ENCODE data around the gene CDC20. TPM values are rescaled to one million over a fixed set of nuclear protein-coding genes. Genes with fewer than 3 reads are reported as not detected.

The CDC20 gene
- total and polyA plus RNA-seq, 2 donors = 14.1 to 68.1 TPM

DNA sequence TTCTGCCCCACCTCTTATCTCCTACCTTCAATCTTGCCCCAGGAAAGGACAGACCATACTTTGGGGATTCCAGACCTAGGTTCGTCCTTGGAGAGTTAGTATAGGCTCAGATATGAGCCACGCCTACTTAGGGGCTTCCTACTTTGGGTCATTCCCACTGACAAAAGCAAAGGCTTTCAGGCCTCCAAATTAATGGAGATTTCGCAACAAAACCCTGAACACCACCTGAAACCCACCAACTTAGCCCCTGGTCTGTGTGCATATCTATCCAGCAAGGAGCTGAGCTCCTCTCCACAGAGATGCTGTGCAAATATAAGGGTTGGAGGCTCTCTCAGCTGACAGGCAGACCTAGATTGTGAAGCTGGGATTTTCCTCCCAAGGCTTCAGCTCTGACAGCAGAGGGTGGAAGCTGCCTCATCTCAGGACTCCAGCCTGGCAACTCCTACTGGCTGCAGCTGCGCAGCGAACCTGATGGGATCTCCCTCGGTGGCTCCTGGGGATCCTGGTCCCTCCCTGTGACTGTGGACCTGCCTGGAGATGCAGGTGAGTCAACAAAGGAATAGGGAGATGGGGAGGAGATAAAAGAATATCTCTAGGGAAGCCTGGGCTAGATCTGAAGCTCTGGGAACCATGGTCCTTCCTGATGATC, 19.1 kb upstream of the CDC20 start:
- Histone ChIP-seq H3K4me3 (ENCODE audit: low read length in 2 of 2) (no peak overlapping the region), H3K9me3 (ENCODE audit: control insufficient read depth in 2 of 2, insufficient read depth in 1 of 2, low read length in 1 of 2) (no peaks in the 10 kb centered on the region), H3K36me3 (ENCODE audit: control insufficient read depth in 2 of 2, insufficient read depth in 2 of 2, low read length in 1 of 2) (no peaks in the 10 kb centered on the region), H3K4me1 (ENCODE audit: control insufficient read depth in 2 of 2, insufficient read depth in 2 of 2, low read length in 2 of 2) (no peaks in the 10 kb centered on the region), H3K27ac (ENCODE audit: low read depth in 1 of 2, low read length in 1 of 2) (no peak overlapping the region), H3K27me3 (ENCODE audit: control insufficient read depth in 2 of 2, insufficient read depth in 1 of 2, low read length in 1 of 2) (no peaks in the 10 kb centered on the region)
- WGBS = 96% methylated on average over 6 of the region's 6 CpGs
- no peak for DNase-seq (ENCODE audit: low read depth in 6 of 9, low spot score in 9 of 9)

DNA sequence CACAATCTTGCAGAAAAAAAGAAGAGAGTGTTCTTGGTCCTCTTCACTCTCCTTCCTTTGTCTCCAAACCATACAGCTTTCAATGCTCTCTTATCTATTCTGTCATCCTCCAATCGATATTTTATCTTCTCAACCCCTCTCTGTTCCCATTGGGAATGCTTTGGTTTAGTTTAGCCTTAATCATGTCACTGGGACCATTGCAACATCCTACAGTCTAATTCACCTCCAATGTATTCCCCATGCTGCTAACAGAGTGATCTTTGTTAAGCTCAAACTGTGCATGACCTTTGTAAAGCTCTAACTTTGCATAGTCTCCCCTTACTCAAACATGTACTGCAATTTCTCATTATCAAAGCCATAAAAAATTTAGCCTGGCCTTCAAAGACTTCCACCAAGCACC, 18.2 kb upstream of the CDC20 start:
- H3K27me3 ChIP-seq (ENCODE audit: control insufficient read depth in 2 of 2, insufficient read depth in 1 of 2, low read length in 1 of 2) = no peaks in the 10 kb centered on the region
- H3K4me3 ChIP-seq (ENCODE audit: low read length in 2 of 2) = no peak overlapping the region
- no peak overlapping the region for H3K27ac ChIP-seq (ENCODE audit: low read depth in 1 of 2, low read length in 1 of 2)
- H3K9me3 ChIP-seq (ENCODE audit: control insufficient read depth in 2 of 2, insufficient read depth in 1 of 2, low read length in 1 of 2) = no peaks in the 10 kb centered on the region
- no peaks in the 10 kb centered on the region for H3K4me1 ChIP-seq (ENCODE audit: control insufficient read depth in 2 of 2, insufficient read depth in 2 of 2, low read length in 2 of 2)
- no peak for DNase-seq (ENCODE audit: low read depth in 6 of 9, low spot score in 9 of 9)
- no peaks in the 10 kb centered on the region for H3K36me3 ChIP-seq (ENCODE audit: control insufficient read depth in 2 of 2, insufficient read depth in 2 of 2, low read length in 1 of 2)
- 94% methylated on average over 1 of the region's 1 CpG for WGBS

- no peak overlapping the region for H3K27ac ChIP-seq (ENCODE audit: low read depth in 1 of 2, low read length in 1 of 2)
- DNase-seq (ENCODE audit: low read depth in 6 of 9, low spot score in 9 of 9) = no peak
- H3K4me3 ChIP-seq (ENCODE audit: low read length in 2 of 2) = no peak overlapping the region
- 95% methylated on average over 4 of the region's 4 CpGs for WGBS
- H3K4me1 ChIP-seq (ENCODE audit: control insufficient read depth in 2 of 2, insufficient read depth in 2 of 2, low read length in 2 of 2) = no peaks in the 10 kb centered on the region
- H3K9me3 ChIP-seq (ENCODE audit: control insufficient read depth in 2 of 2, insufficient read depth in 1 of 2, low read length in 1 of 2) = no peaks in the 10 kb centered on the region
- peaks cover 0 to 5% of the 10 kb centered on the region in 2 donors for H3K27me3 ChIP-seq (ENCODE audit: control insufficient read depth in 2 of 2, insufficient read depth in 1 of 2, low read length in 1 of 2)
- no peaks in the 10 kb centered on the region for H3K36me3 ChIP-seq (ENCODE audit: control insufficient read depth in 2 of 2, insufficient read depth in 2 of 2, low read length in 1 of 2)
Observed at GRCh38 chr1:43344267-43344850, 14.4 kb upstream of the CDC20 start.

DNA sequence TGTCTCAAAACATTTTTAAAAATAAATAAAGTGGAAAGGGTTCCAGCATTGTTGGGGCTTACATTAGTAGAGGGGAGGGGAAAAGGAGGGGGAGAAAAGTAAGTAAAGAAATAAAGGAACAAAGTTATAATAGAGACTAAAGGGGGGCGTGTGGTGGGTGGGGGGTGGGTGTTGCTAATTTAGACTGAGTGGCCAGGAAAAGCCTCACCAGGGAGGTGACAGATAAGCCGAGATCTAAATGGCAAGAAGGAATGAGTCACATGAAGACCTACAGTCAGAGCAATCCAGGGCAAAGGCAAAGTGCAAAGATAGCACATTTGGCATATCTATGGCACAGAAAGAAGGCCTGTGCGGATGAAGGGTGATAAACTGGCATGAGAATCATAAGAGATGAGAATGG, 13.7 kb upstream of the CDC20 start:
- no peaks in the 10 kb centered on the region for H3K9me3 ChIP-seq (ENCODE audit: control insufficient read depth in 2 of 2, insufficient read depth in 1 of 2, low read length in 1 of 2)
- H3K4me3 ChIP-seq (ENCODE audit: low read length in 2 of 2) = no peak overlapping the region
- peaks cover 0 to 5% of the 10 kb centered on the region in 2 donors for H3K27me3 ChIP-seq (ENCODE audit: control insufficient read depth in 2 of 2, insufficient read depth in 1 of 2, low read length in 1 of 2)
- H3K4me1 ChIP-seq (ENCODE audit: control insufficient read depth in 2 of 2, insufficient read depth in 2 of 2, low read length in 2 of 2) = no peaks in the 10 kb centered on the region
- WGBS = 92% methylated on average over 3 of the region's 3 CpGs
- no peak for DNase-seq (ENCODE audit: low read depth in 6 of 9, low spot score in 9 of 9)
- H3K36me3 ChIP-seq (ENCODE audit: control insufficient read depth in 2 of 2, insufficient read depth in 2 of 2, low read length in 1 of 2) = no peaks in the 10 kb centered on the region
- no peak overlapping the region for H3K27ac ChIP-seq (ENCODE audit: low read depth in 1 of 2, low read length in 1 of 2)

DNA sequence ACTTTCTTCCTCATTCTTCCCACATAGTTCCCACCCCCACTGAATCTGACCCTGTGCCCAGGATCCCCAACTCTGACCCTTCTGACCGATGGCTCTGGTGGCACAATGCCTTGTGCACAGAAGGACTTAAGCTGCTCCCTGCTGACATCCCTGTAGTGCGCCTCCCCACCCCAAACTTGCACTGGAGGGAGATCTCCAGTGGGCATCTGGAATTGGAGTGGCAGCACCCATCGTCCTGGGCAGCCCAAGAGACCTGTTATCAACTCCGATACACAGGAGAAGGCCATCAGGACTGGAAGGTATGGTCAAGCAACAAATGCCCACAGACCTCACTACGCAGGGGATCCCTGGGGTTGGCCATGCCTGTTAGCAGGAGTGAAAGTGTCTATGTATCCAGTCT, 12.1 kb upstream of the CDC20 start:
- no peaks in the 10 kb centered on the region for H3K4me1 ChIP-seq (ENCODE audit: control insufficient read depth in 2 of 2, insufficient read depth in 2 of 2, low read length in 2 of 2)
- H3K27ac ChIP-seq (ENCODE audit: low read depth in 1 of 2, low read length in 1 of 2) = no peak overlapping the region
- DNase-seq (ENCODE audit: low read depth in 6 of 9, low spot score in 9 of 9) = no peak
- 96% methylated on average over 5 of the region's 5 CpGs for WGBS
- no peaks in the 10 kb centered on the region for H3K9me3 ChIP-seq (ENCODE audit: control insufficient read depth in 2 of 2, insufficient read depth in 1 of 2, low read length in 1 of 2)
- H3K36me3 ChIP-seq (ENCODE audit: control insufficient read depth in 2 of 2, insufficient read depth in 2 of 2, low read length in 1 of 2) = no peaks in the 10 kb centered on the region
- H3K4me3 ChIP-seq (ENCODE audit: low read length in 2 of 2) = no peak overlapping the region
- peaks cover 0 to 5% of the 10 kb centered on the region in 2 donors for H3K27me3 ChIP-seq (ENCODE audit: control insufficient read depth in 2 of 2, insufficient read depth in 1 of 2, low read length in 1 of 2)

- H3K27me3 ChIP-seq (ENCODE audit: control insufficient read depth in 2 of 2, insufficient read depth in 1 of 2, low read length in 1 of 2) = peaks cover 0 to 5% of the 10 kb centered on the region in 2 donors
- H3K27ac ChIP-seq (ENCODE audit: low read depth in 1 of 2, low read length in 1 of 2) = peak overlapping the region in 1 of 2 donors; percentile 19
- no peaks in the 10 kb centered on the region for H3K36me3 ChIP-seq (ENCODE audit: control insufficient read depth in 2 of 2, insufficient read depth in 2 of 2, low read length in 1 of 2)
- DNase-seq (ENCODE audit: low read depth in 6 of 9, low spot score in 9 of 9) = no peak
- peaks cover 0 to 10% of the 10 kb centered on the region in 2 donors for H3K4me1 ChIP-seq (ENCODE audit: control insufficient read depth in 2 of 2, insufficient read depth in 2 of 2, low read length in 2 of 2)
- no peaks in the 10 kb centered on the region for H3K9me3 ChIP-seq (ENCODE audit: control insufficient read depth in 2 of 2, insufficient read depth in 1 of 2, low read length in 1 of 2)
- H3K4me3 ChIP-seq (ENCODE audit: low read length in 2 of 2) = peak overlapping the region in 1 of 2 donors; percentile 43
- 88% methylated on average over 22 of the region's 22 CpGs for WGBS
Observed at GRCh38 chr1:43348343-43348808, 10.4 kb upstream of the CDC20 start.

DNA sequence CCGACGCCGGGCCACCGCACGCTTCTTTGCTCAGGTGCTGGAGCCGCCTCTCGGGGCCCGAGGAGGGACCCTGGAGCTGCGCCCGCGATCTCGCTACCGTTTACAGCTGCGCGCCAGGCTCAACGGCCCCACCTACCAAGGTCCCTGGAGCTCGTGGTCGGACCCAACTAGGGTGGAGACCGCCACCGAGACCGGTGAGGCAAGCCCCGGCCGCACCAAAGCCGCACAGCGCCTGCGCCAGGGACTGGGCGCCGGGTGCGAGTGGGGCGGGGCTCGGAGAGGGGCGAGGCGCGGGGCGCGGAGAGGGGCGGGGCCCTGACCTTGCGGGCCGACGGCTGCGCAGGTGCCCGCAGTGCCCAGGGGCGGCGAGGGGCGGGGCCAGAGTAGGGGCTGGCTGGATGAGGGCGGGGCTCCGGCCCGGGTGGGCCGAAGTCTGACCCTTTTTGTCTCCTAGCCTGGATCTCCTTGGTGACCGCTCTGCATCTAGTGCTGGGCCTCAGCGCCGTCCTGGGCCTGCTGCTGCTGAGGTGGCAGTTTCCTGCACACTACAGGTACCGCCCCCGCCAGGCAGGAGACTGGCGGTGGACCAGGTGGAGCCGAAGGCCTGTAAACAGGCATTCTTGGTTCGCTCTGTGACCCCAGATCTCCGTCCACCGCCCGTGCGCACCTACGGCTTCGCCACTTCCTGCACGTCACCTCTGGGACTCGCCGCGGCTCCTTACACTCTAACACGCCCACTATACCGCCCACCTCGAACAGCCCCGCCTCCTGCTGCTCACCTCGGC, 9.8 kb upstream of the CDC20 start:
- peak overlapping the region; percentile 59 to 74 for H3K27ac ChIP-seq (ENCODE audit: low read depth in 1 of 2, low read length in 1 of 2)
- peaks cover 0 to 5% of the 10 kb centered on the region in 2 donors for H3K27me3 ChIP-seq (ENCODE audit: control insufficient read depth in 2 of 2, insufficient read depth in 1 of 2, low read length in 1 of 2)
- H3K4me3 ChIP-seq (ENCODE audit: low read length in 2 of 2) = peak overlapping the region; percentile 41 to 49
- H3K4me1 ChIP-seq (ENCODE audit: control insufficient read depth in 2 of 2, insufficient read depth in 2 of 2, low read length in 2 of 2) = peaks cover 0 to 10% of the 10 kb centered on the region in 2 donors
- no peaks in the 10 kb centered on the region for H3K9me3 ChIP-seq (ENCODE audit: control insufficient read depth in 2 of 2, insufficient read depth in 1 of 2, low read length in 1 of 2)
- peak in 6 of 9 donors; percentile 46 to 79 (median 57) for DNase-seq (ENCODE audit: low read depth in 6 of 9, low spot score in 9 of 9)
- WGBS = 74% methylated on average over 72 of the region's 72 CpGs
- H3K36me3 ChIP-seq (ENCODE audit: control insufficient read depth in 2 of 2, insufficient read depth in 2 of 2, low read length in 1 of 2) = no peaks in the 10 kb centered on the region

DNA sequence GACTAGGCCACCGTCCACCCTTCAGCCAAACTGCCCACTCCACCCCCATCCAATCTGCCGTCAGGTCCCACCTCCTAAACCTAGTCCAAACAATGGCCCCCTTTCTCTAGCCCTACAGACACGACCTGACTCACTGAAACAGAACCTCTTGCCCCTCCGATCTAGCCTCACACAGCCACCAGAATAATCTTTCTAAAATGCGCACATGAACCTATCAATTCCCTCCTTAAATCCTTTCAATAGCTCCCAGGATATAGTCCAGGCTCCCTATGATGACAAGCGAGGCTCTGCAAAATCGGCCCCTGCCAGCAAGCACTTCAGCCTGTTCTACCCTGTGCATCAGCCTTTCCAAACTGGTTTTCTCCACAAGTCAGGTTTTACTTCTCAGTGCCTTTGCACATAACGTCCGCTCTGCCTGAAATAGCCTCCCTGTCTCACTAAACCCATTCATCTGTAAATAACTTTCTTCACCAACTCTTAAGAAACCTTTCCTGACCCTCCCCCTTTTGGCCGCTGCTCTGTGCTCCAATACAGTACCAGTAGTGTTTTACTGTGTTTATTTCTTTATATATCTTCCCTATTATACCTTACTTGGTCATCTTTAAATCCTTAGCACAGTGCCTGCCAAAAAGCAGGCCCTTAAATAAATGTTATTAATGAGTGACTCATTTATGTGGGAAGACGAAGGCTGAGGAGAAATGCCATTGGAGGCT, 9.0 kb upstream of the CDC20 start:
- Histone ChIP-seq H3K4me3 (ENCODE audit: low read length in 2 of 2) (peak overlapping the region in 1 of 2 donors; percentile 49), H3K4me1 (ENCODE audit: control insufficient read depth in 2 of 2, insufficient read depth in 2 of 2, low read length in 2 of 2) (peaks cover 0 to 10% of the 10 kb centered on the region in 2 donors), H3K27ac (ENCODE audit: low read depth in 1 of 2, low read length in 1 of 2) (peak overlapping the region in 1 of 2 donors; percentile 74), H3K27me3 (ENCODE audit: control insufficient read depth in 2 of 2, insufficient read depth in 1 of 2, low read length in 1 of 2) (peaks cover 0 to 5% of the 10 kb centered on the region in 2 donors), H3K9me3 (ENCODE audit: control insufficient read depth in 2 of 2, insufficient read depth in 1 of 2, low read length in 1 of 2) (no peaks in the 10 kb centered on the region), H3K36me3 (ENCODE audit: control insufficient read depth in 2 of 2, insufficient read depth in 2 of 2, low read length in 1 of 2) (no peaks in the 10 kb centered on the region)
- 90% methylated on average over 11 of the region's 11 CpGs for WGBS
- DNase-seq (ENCODE audit: low read depth in 6 of 9, low spot score in 9 of 9) = no peak

Data from thymus (tissue), 11 donors.